Prostate gland (tissue), 2 donors: ENCODE data around the gene MECP2.

Experiments used
- CTCF ChIP-seq, 4 experiments: fragments of 200-600 bp in 2 of 4; fragments of 450-650 bp in 2 of 4; sonication (generic) in 2 of 4; IDR thresholded peaks; 1 replicate in 3 of 4; 2 replicates in 1 of 4; pipeline ENCODE4 v1.5.1; 2016 to 2019; ENCODE audit warnings: antibody characterized with exemption in 4 of 4, mild to moderate bottlenecking in 2 of 4, moderate library complexity in 2 of 4
- POLR2A ChIP-seq: fragments of 450-650 bp; IDR thresholded peaks from one replicate; pipeline ENCODE4 v1.6.1; 2016; ENCODE audit warnings: antibody characterized with exemption, mild to moderate bottlenecking
- POLR2AphosphoS5 ChIP-seq: sonication (generic); formaldehyde crosslinking; IDR thresholded peaks from one replicate; pipeline ENCODE4 v1.6.1; 2017; ENCODE audit warnings: antibody characterized with exemption

- no peak for TF ChIP-seq POLR2A
- no peak for TF ChIP-seq CTCF (IDR thresholded peaks at IDR 0.05)
- TF ChIP-seq POLR2AphosphoS5 = no peak
Measured at GRCh38 chrX:153981771-153982533, 115.6 kb downstream of the MECP2 start.
